Chondrocyte (in vitro differentiated cells): ENCODE results near the gene USH1G. TPM values are rescaled to one million over a fixed set of nuclear protein-coding genes. Genes with fewer than 3 reads are reported as not detected.
A peak's percentile ranks its signal among the peaks of the same experiment; 100 is the strongest.

Source experiments
- DNase-seq: peaks from one replicate; pipeline ENCODE4 v3.0.0; 2021; ENCODE audit warnings: mixed read lengths, low spot score
- H3K27ac Mint-ChIP-seq: one replicate; pipeline ENCODE4 v1.8.0; 2021; ENCODE audit warnings: mild to moderate bottlenecking, moderate library complexity, mixed read lengths; ENCODE audit not compliant: unreplicated experiment
- H3K27me3 Mint-ChIP-seq: 2 replicates; pipeline ENCODE4 v1.8.0; 2021; ENCODE audit warnings: low read depth, mixed read lengths
- H3K36me3 Mint-ChIP-seq: 2 replicates; pipeline ENCODE4 v1.8.0; 2021; ENCODE audit warnings: low read depth, mixed read lengths
- H3K4me1 Mint-ChIP-seq: 2 replicates; pipeline ENCODE4 v1.8.0; 2021; ENCODE audit warnings: low read depth, mild to moderate bottlenecking, mixed read lengths
- H3K4me3 Mint-ChIP-seq: one replicate; pipeline ENCODE4 v1.8.0; 2021; ENCODE audit warnings: mild to moderate bottlenecking, moderate library complexity, mixed read lengths; ENCODE audit not compliant: unreplicated experiment
- H3K9me3 Mint-ChIP-seq: 2 replicates; pipeline ENCODE4 v1.8.0; 2021; ENCODE audit warnings: low read depth, mixed read lengths
- CTCF ChIP-seq: fragments of 200-600 bp; sonication (generic); IDR thresholded peaks from 2 replicates; pipeline ENCODE4 v1.5.0; 2021; ENCODE audit warnings: antibody characterized with exemption, mild to moderate bottlenecking, moderate library complexity
- total RNA-seq: library from RNA; stranded (reverse); gene quantifications from 3 replicates; pipeline ENCODE4 v1.2.1, GENCODE V29; 2021

Gene USH1G
- total RNA-seq, 1 donor from 2014 or later = not detected

GRCh38 chr17:74874615-74875037 is 48.4 kb downstream of the USH1G start:
- peaks cover 24% of the 10 kb centered on the region for H3K4me1 Mint-ChIP-seq
- peaks cover 11% of the 10 kb centered on the region for H3K27me3 Mint-ChIP-seq
- H3K4me3 Mint-ChIP-seq = no peak overlapping the region
- H3K9me3 Mint-ChIP-seq = no peaks in the 10 kb centered on the region
- no peak for TF ChIP-seq CTCF
- H3K27ac Mint-ChIP-seq = no peak overlapping the region
- no peak for DNase-seq
- H3K36me3 Mint-ChIP-seq = no peaks in the 10 kb centered on the region

- H3K4me3 Mint-ChIP-seq = peak overlapping the region; percentile 83
- H3K9me3 Mint-ChIP-seq = no peaks in the 10 kb centered on the region
- H3K27ac Mint-ChIP-seq = peak overlapping the region; percentile 96
- TF ChIP-seq CTCF = no peak
- no peak for DNase-seq
- peaks cover 24% of the 10 kb centered on the region for H3K4me1 Mint-ChIP-seq
- H3K36me3 Mint-ChIP-seq = no peaks in the 10 kb centered on the region
- H3K27me3 Mint-ChIP-seq = peaks cover 7% of the 10 kb centered on the region
Observed at GRCh38 chr17:74873874-74874614, 49.0 kb downstream of the USH1G start.

GRCh38 chr17:74873037-74873873 is 49.8 kb downstream of the USH1G start:
- peak; percentile 97 for DNase-seq
- Mint-ChIP-seq H3K36me3 (no peaks in the 10 kb centered on the region), H3K9me3 (no peaks in the 10 kb centered on the region), H3K4me1 (peaks cover 24% of the 10 kb centered on the region), H3K27ac (peak overlapping the region; percentile 96), H3K4me3 (peak overlapping the region; percentile 83), H3K27me3 (peaks cover 6% of the 10 kb centered on the region)
- TF ChIP-seq CTCF = no peak

GRCh38 chr17:74872313-74873036 is 50.6 kb downstream of the USH1G start, which contains the start of gene FDXR:
FDXR (minus strand) TSS chr17:74872994; CDS start chr17:74872944, 50 bp downstream.
- H3K27ac Mint-ChIP-seq = peak within 1 kb of the TSS; percentile 96
- peak; percentile 9 for TF ChIP-seq CTCF

More at GRCh38 chr17:74872313-74873036, 50.6 kb downstream of the USH1G start, which contains the start of gene FDXR:
- H3K4me3 Mint-ChIP-seq = peak within 1 kb of the TSS; percentile 83
- peaks cover 24% of the 10 kb centered on the region for H3K4me1 Mint-ChIP-seq
- no peaks in the 10 kb centered on the region for H3K36me3 Mint-ChIP-seq
- peaks cover 4% of the 10 kb centered on the region for H3K27me3 Mint-ChIP-seq
- DNase-seq = no peak
- H3K9me3 Mint-ChIP-seq = no peaks in the 10 kb centered on the region
